H1 (cell line): ENCODE results near the gene ABCD1. TPM values are rescaled to one million over a fixed set of nuclear protein-coding genes. Genes with fewer than 3 reads are reported as not detected.

Experiments
- CTCF ChIA-PET: fragments of 300-600 bp; sonication (Branson Sonifier 250); formaldehyde crosslinking; loops from one replicate; lab custom pipeline; 2021; ENCODE audit not compliant: partially characterized antibody; lab: Charles Lee
- POLR2A ChIA-PET: fragments of 300-600 bp; sonication (Branson Sonifier 250); formaldehyde crosslinking; loops from one replicate; lab custom pipeline; 2021; ENCODE audit warnings: inconsistent platforms; ENCODE audit not compliant: partially characterized antibody; lab: Charles Lee
- DNase-seq, 2 experiments: peaks; one replicate each; pipeline versions ENCODE4 v3.0.0 to v3.0.0-alpha.2; 2010 to 2022; ENCODE audit warnings: low spot score in 2 of 2, low read depth in 1 of 2, mixed read lengths in 1 of 2
- FAIRE-seq: peaks from 2 replicates; lab custom pipeline; 2011; peaks lifted over from hg19 to GRCh38; lab: Jason Lieb, UNC
- H2AFZ ChIP-seq: 2 replicates; pipeline ENCODE4 v1.8.1; 2012; ENCODE audit warnings: low read length, inconsistent platforms
- H2AK5ac ChIP-seq: 2 replicates; pipeline ENCODE4 v1.6.1; 2013; ENCODE audit warnings: low read depth, low read length
- H2BK120ac ChIP-seq: replicated peaks from 2 replicates; pipeline ENCODE3; 2013; ENCODE audit warnings: low read depth, low read length, inconsistent platforms
- H2BK12ac ChIP-seq: 2 replicates; pipeline ENCODE4 v1.6.1; 2013; ENCODE audit warnings: low read depth, low read length
- H2BK15ac ChIP-seq: 2 replicates; pipeline ENCODE4 v1.6.1; 2013; ENCODE audit warnings: low read length
- H2BK20ac ChIP-seq: 2 replicates; pipeline ENCODE4 v1.6.1; 2013; ENCODE audit warnings: low read length
- H2BK5ac ChIP-seq: 2 replicates; pipeline ENCODE4 v1.6.1; 2013; ENCODE audit warnings: low read depth, low read length
- H3K14ac ChIP-seq: 2 replicates; pipeline ENCODE4 v1.6.1; 2013; ENCODE audit warnings: inconsistent platforms; ENCODE audit not compliant: insufficient read length
- H3K18ac ChIP-seq: 2 replicates; pipeline ENCODE4 v1.6.1; 2013; ENCODE audit warnings: low read length; ENCODE audit errors: extremely low read depth
- H3K23ac ChIP-seq: 2 replicates; pipeline ENCODE4 v1.6.1; 2013; ENCODE audit warnings: inconsistent platforms; ENCODE audit not compliant: insufficient read length
- H3K23me2 ChIP-seq: 2 replicates; pipeline ENCODE4 v1.6.1; 2013; ENCODE audit warnings: low read depth, low read length
- H3K27ac ChIP-seq: 2 replicates; pipeline ENCODE4 v1.6.1; 2011; ENCODE audit warnings: low read depth, low read length, inconsistent platforms
- H3K27me3 ChIP-seq, 4 experiments: replicated peaks in 1 of 4; 1 replicate in 1 of 4; 2 replicates in 3 of 4; pipeline versions ENCODE4 v1.6.1 to v1.8.1; 2011 to 2013; ENCODE audit warnings: low read length in 3 of 4, mild to moderate bottlenecking in 3 of 4, inconsistent platforms in 2 of 4, mixed read lengths in 2 of 4, moderate library complexity in 1 of 4; ENCODE audit not compliant: control insufficient read depth in 3 of 4, insufficient read depth in 3 of 4; ENCODE audit errors: extremely low read depth in 1 of 4
- H3K36me3 ChIP-seq, 4 experiments: 2 replicates each; pipeline versions ENCODE4 v1.6.1 to v1.8.1; 2011 to 2013; ENCODE audit warnings: mild to moderate bottlenecking in 4 of 4, low read length in 3 of 4, moderate library complexity in 2 of 4, control low read depth in 1 of 4, inconsistent platforms in 1 of 4; ENCODE audit not compliant: insufficient read depth in 4 of 4, control insufficient read depth in 2 of 4
- H3K4ac ChIP-seq: replicated peaks from 2 replicates; pipeline ENCODE3; 2013; ENCODE audit warnings: low read length, low read depth, mixed read lengths, inconsistent platforms; ENCODE audit not compliant: insufficient read length
- H3K4me1 ChIP-seq, 4 experiments: replicated peaks in 1 of 4; 1 replicate in 1 of 4; 2 replicates in 3 of 4; pipeline versions ENCODE4 v1.6.1 to v1.8.1; 2011 to 2013; ENCODE audit warnings: low read length in 3 of 4, inconsistent platforms in 2 of 4, mixed read lengths in 1 of 4; ENCODE audit not compliant: insufficient read depth in 4 of 4, control insufficient read depth in 3 of 4
- H3K4me2 ChIP-seq, 2 experiments: 2 replicates each; pipeline versions ENCODE4 v1.6.1 to v1.8.1; 2011 to 2013; ENCODE audit warnings: low read depth in 2 of 2, low read length in 2 of 2, control low read depth in 1 of 2, inconsistent platforms in 1 of 2, mild to moderate bottlenecking in 1 of 2; ENCODE audit not compliant: insufficient read depth in 1 of 2
- H3K4me3 ChIP-seq, 4 experiments: fragments of 200-600, 300-600 bp in 1 of 4; sonication (generic), shearing (Covaris generic), sonication (Bioruptor Twin) in 1 of 4; 2 replicates each; pipeline versions ENCODE4 v1.5.1 to v1.8.1; 2011 to 2016; ENCODE audit warnings: low read length in 4 of 4, low read depth in 3 of 4, control low read depth in 2 of 4, inconsistent platforms in 2 of 4, mild to moderate bottlenecking in 2 of 4, mixed read lengths in 1 of 4, moderate library complexity in 1 of 4; ENCODE audit not compliant: insufficient read depth in 2 of 4; ENCODE audit errors: extremely low read depth in 1 of 4
- H3K56ac ChIP-seq: replicated peaks from 2 replicates; pipeline ENCODE3; 2013; ENCODE audit warnings: low read depth, mild to moderate bottlenecking, mixed read lengths, low read length, inconsistent platforms; ENCODE audit not compliant: insufficient read length
- H3K79me1 ChIP-seq: 2 replicates; pipeline ENCODE4 v1.6.1; 2013; ENCODE audit warnings: low read depth, low read length, control low read depth
- H3K79me2 ChIP-seq, 2 experiments: 2 replicates each; pipeline versions ENCODE4 v1.6.1 to v1.8.1; 2012 to 2013; ENCODE audit warnings: low read length in 2 of 2, mild to moderate bottlenecking in 2 of 2, inconsistent platforms in 1 of 2; ENCODE audit not compliant: insufficient read depth in 2 of 2, control insufficient read depth in 1 of 2
- H3K9ac ChIP-seq, 4 experiments: replicated peaks in 1 of 4; 1 replicate in 1 of 4; 2 replicates in 3 of 4; pipeline versions ENCODE4 v1.6.1 to v1.8.1; 2011 to 2013; ENCODE audit warnings: low read depth in 3 of 4, low read length in 3 of 4, control low read depth in 2 of 4, mild to moderate bottlenecking in 2 of 4, moderate library complexity in 2 of 4, inconsistent platforms in 1 of 4; ENCODE audit errors: extremely low read depth in 1 of 4
- H3K9me3 ChIP-seq, 2 experiments: 2 replicates each; pipeline versions ENCODE4 v1.6.1 to v1.8.1; 2012 to 2013; ENCODE audit warnings: mild to moderate bottlenecking in 2 of 2, moderate library complexity in 2 of 2, control low read depth in 1 of 2, inconsistent platforms in 1 of 2, low read depth in 1 of 2, low read length in 1 of 2, mixed read lengths in 1 of 2; ENCODE audit not compliant: insufficient read depth in 2 of 2
- H4K20me1 ChIP-seq, 2 experiments: replicated peaks in 1 of 2; 2 replicates each; pipeline versions ENCODE3 to v1.8.1; 2011 to 2013; ENCODE audit warnings: inconsistent platforms in 2 of 2, low read length in 2 of 2, mild to moderate bottlenecking in 1 of 2; ENCODE audit not compliant: insufficient read depth in 2 of 2, control insufficient read depth in 1 of 2
- H4K5ac ChIP-seq: 2 replicates; pipeline ENCODE4 v1.6.1; 2013; ENCODE audit warnings: low read length, low read depth, mixed read lengths, inconsistent platforms; ENCODE audit not compliant: insufficient read length
- H4K8ac ChIP-seq: 2 replicates; pipeline ENCODE4 v1.8.0; 2013; ENCODE audit warnings: mild to moderate bottlenecking, moderate library complexity, low read length, inconsistent platforms; ENCODE audit not compliant: insufficient read depth; ENCODE audit errors: extremely low read depth
- H4K91ac ChIP-seq: replicated peaks from 2 replicates; pipeline ENCODE3; 2013; ENCODE audit warnings: low read length, mixed read lengths, inconsistent platforms; ENCODE audit not compliant: insufficient read length
- BACH1 ChIP-seq: IDR thresholded peaks from 2 replicates; pipeline ENCODE4 v1.6.1; 2012; ENCODE audit warnings: low read length, improper control_type of control experiment
- BCL11A ChIP-seq, 2 experiments: IDR thresholded peaks; one replicate each; pipeline ENCODE4 v1.6.1; 2011; ENCODE audit warnings: low read depth in 2 of 2, low read length in 2 of 2, mild to moderate bottlenecking in 2 of 2
- CTCF ChIP-seq, 3 experiments: IDR thresholded peaks; 1 replicate in 2 of 3; 2 replicates in 1 of 3; pipeline versions ENCODE4 v1.5.1 to v1.6.1; 2011; ENCODE audit warnings: low read length in 3 of 3, mild to moderate bottlenecking in 3 of 3, inconsistent platforms in 2 of 3, low read depth in 1 of 3, moderate library complexity in 1 of 3; ENCODE audit not compliant: insufficient read depth in 1 of 3; ENCODE audit errors: control extremely low read depth in 1 of 3
- EGR1 ChIP-seq: IDR thresholded peaks from 2 replicates; pipeline ENCODE4 v1.6.1; 2011; ENCODE audit warnings: low read depth, low read length, borderline replicate concordance
- KDM4A ChIP-seq: IDR thresholded peaks from one replicate; pipeline ENCODE4 v1.7.1; 2012; ENCODE audit warnings: low read depth, mild to moderate bottlenecking, moderate library complexity, low read length, inconsistent platforms; ENCODE audit not compliant: severe bottlenecking
- PHF8 ChIP-seq: fragments of 200-600 bp; sonication (generic); conservative IDR thresholded peaks from 2 replicates; pipeline ENCODE4 v1.7.1; 2012; ENCODE audit warnings: low read depth, mild to moderate bottlenecking, inconsistent platforms, low read length, moderate library complexity
- RFX5 ChIP-seq: IDR thresholded peaks from 2 replicates; pipeline ENCODE4 v1.6.1; 2011; ENCODE audit warnings: low read depth, low read length, improper control_type of control experiment, borderline replicate concordance
- RNF2 ChIP-seq: fragments of 200-900, 300-1000 bp; sonication (generic); IDR thresholded peaks from 2 replicates; pipeline ENCODE4 v1.7.1; 2016; ENCODE audit warnings: borderline replicate concordance, low read depth, mild to moderate bottlenecking, antibody characterized with exemption, low read length; ENCODE audit not compliant: poor library complexity, severe bottlenecking; ENCODE audit errors: missing control alignments
- YY1 ChIP-seq: IDR thresholded peaks from 2 replicates; pipeline ENCODE4 v1.6.1; 2011; ENCODE audit warnings: low read depth, mild to moderate bottlenecking, low read length
- WGBS, 2 experiments: shearing (Covaris generic) in 1 of 2; methylation state at CpG; one replicate each; pipeline versions ENCODE4 v1.1.6 to v1.1.7; 2013 to 2015; ENCODE audit warnings: low lambda C conversion rate in 2 of 2, mixed read lengths in 2 of 2, inconsistent platforms in 1 of 2, low coverage in 1 of 2, missing lambda C conversion rate in 1 of 2; ENCODE audit not compliant: insufficient replicate concordance in 2 of 2, insufficient coverage in 1 of 2, insufficient read length in 1 of 2; ENCODE audit errors: extremely low coverage in 1 of 2, missing lambda C conversion rate in 1 of 2; 5-methylcytosine and 5-hydroxymethylcytosine counted together
- polyA plus RNA-seq, 7 experiments: library from polyadenylated mRNA; depleted of rRNA in 3 of 7; stranded (reverse) in 5 of 7; unstranded in 2 of 7; fragments of >200 nt in 5 of 7; fragments of 200-250 nt in 2 of 7; gene quantifications; 1 replicate in 5 of 7; 2 replicates in 1 of 7; 4 replicates in 1 of 7; pipeline versions ENCODE4 v1.2.1 to v1.2.3, GENCODE V29; 2011 to 2013; ENCODE audit warnings: missing spikeins in 2 of 7, mixed read lengths in 2 of 7
- total RNA-seq: library from RNA; stranded (reverse); fragmentation: NEBNext Ultra II Directional; extraction: Animal tissue kit (Norgen Biotek cat#: 25700); gene quantifications from 2 replicates; pipeline ENCODE4 v1.2.1, GENCODE V29; 2021

Gene ABCD1
- total and polyA plus RNA-seq, 2 of the 8 experiments (the other 6 are each of a cell fraction or from before 2014, with no cell fraction given), result 3.1 to 6.6 TPM

GRCh38 chrX:153779891-153780677 is 55.4 kb downstream of the ABCD1 start:
- H3K27ac ChIP-seq, result no peak overlapping the region
- ChIA-PET POLR2A (interaction anchor here (0.9 to 3.3 kb wide), 2 partner anchors 13 to 23 kb away, joined by 3 to 13 read pairs; no protein-coding TSS in a partner anchor), CTCF (interaction anchor here (1.1 to 3.0 kb wide), 6 partner anchors 9 to 127 kb away, joined by 3 to 10 read pairs (median 6); partner anchors contain the start of gene PLXNB3)
- no peak overlapping the region; the same call in 1 of the 2 replicates for H4K8ac ChIP-seq
- peak overlapping the region in 1 of 4 experiments; percentile 22; a peak in 2 of 7 replicates for H3K9ac ChIP-seq
- no peaks in the 10 kb centered on the region for H3K27me3 ChIP-seq
- no peak overlapping the region for H3K56ac ChIP-seq
- FAIRE-seq, result no peak
- H2BK12ac ChIP-seq, result no peak overlapping the region
- no peak overlapping the region for H3K4me3 ChIP-seq
- H2BK15ac ChIP-seq, result no peak overlapping the region
- no peaks in the 10 kb centered on the region for H3K79me1 ChIP-seq
- no peaks in the 10 kb centered on the region for H3K23me2 ChIP-seq
- H3K18ac ChIP-seq, result no peak overlapping the region
- H3K9me3 ChIP-seq, result no peaks in the 10 kb centered on the region
- H4K91ac ChIP-seq, result no peak overlapping the region
- H3K4me2 ChIP-seq, result no peak overlapping the region
- H2AFZ ChIP-seq, result no peak overlapping the region
- H2AK5ac ChIP-seq, result no peak overlapping the region
- H3K36me3 ChIP-seq, result no peaks in the 10 kb centered on the region
- no peak overlapping the region for H3K23ac ChIP-seq
- H3K4me1 ChIP-seq, result no peaks in the 10 kb centered on the region
- no peak overlapping the region for H2BK20ac ChIP-seq
- 89% methylated on average over 9 of the region's 18 CpGs; no CpG with 5 or more reads in 1 of the 2 experiments for WGBS, 2 experiments
- H3K79me2 ChIP-seq, result no peaks in the 10 kb centered on the region
- no peak overlapping the region for H3K14ac ChIP-seq
- peak overlapping the region; percentile 24; the same call in 1 of the 2 replicates for H2BK5ac ChIP-seq
- no peak overlapping the region for H2BK120ac ChIP-seq
- no peak overlapping the region for H3K4ac ChIP-seq
- H4K5ac ChIP-seq, result no peak overlapping the region
- no peaks in the 10 kb centered on the region for H4K20me1 ChIP-seq
- no peak for DNase-seq
- TF ChIP-seq YY1, result no peak
- TF ChIP-seq PHF8, result no peak
- no peak for TF ChIP-seq CTCF (IDR thresholded peaks at IDR 0.05; ENCODE audit: control extremely low read depth in 1 of 3, insufficient read depth in 1 of 3, low read depth in 1 of 3, low read length in 3 of 3)
- TF ChIP-seq BCL11A (IDR thresholded peaks at IDR 0.05; ENCODE audit: low read depth in 2 of 2, low read length in 2 of 2), result no peak
- TF ChIP-seq BACH1, result no peak
- TF ChIP-seq RFX5, result no peak
- no peak for TF ChIP-seq KDM4A
- TF ChIP-seq RNF2, result no peak
- TF ChIP-seq EGR1, result no peak
